ENCODE data around the gene ARPC1B.

DNA sequence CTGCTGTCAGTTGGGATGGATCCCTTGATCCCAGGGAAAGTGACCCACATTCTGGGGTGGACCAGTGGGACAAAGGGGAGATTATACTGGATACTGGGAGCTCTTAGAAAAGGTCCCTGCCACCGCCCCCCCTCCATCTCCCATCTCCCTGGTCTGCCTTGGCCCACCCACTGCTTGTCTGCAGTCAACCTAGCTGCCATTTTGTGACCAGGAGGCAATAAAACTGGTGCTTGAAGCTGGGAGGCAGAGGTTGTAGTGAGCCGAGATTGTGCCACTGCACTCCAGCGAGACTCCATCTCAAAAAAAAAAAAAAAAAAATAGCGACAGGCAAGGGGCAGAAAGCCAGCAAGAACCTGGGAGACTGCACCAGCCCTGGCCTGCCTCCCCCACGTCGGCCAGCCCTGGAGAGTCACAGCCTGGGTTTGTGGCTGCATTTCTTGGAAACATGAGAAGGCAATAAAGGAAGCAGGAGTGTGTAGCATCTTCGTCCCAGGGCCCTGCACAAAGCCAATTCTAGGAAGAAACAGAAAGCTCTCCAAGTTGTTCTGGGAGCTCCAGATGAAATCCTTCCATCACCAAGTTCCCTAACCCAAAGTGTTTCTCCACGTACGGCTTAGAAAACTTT, 4.7 kb upstream of the ARPC1B start:
- TF ChIP-seq POLR2AphosphoS5 (IDR thresholded peaks at IDR 0.05) (no peak), POLR2A (IDR thresholded peaks at IDR 0.05) (no peak)
- TF ChIP-seq, protein P1, sequence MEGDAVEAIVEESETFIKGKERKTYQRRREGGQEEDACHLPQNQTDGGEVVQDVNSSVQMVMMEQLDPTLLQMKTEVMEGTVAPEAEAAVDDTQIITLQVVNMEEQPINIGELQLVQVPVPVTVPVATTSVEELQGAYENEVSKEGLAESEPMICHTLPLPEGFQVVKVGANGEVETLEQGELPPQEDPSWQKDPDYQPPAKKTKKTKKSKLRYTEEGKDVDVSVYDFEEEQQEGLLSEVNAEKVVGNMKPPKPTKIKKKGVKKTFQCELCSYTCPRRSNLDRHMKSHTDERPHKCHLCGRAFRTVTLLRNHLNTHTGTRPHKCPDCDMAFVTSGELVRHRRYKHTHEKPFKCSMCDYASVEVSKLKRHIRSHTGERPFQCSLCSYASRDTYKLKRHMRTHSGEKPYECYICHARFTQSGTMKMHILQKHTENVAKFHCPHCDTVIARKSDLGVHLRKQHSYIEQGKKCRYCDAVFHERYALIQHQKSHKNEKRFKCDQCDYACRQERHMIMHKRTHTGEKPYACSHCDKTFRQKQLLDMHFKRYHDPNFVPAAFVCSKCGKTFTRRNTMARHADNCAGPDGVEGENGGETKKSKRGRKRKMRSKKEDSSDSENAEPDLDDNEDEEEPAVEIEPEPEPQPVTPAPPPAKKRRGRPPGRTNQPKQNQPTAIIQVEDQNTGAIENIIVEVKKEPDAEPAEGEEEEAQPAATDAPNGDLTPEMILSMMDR (IDR thresholded peaks at IDR 0.05 in 8 of 11, conservative IDR thresholded peaks at IDR 0.05 in 3 of 11): no peak
